Transverse colon (tissue), 3 donors: ENCODE measurements around the gene MORC1.

Experiments used
- CTCF ChIP-seq, 5 experiments: fragments of 200-600 bp in 3 of 5; fragments of 450-650 bp in 2 of 5; sonication (generic) in 3 of 5; IDR thresholded peaks; 1 replicate in 2 of 5; 2 replicates in 3 of 5; pipeline ENCODE4 v1.5.1; 2016 to 2017; ENCODE audit warnings: antibody characterized with exemption in 5 of 5, inconsistent platforms in 3 of 5, mild to moderate bottlenecking in 2 of 5, moderate library complexity in 1 of 5
- EP300 ChIP-seq: sonication (generic); formaldehyde crosslinking; IDR thresholded peaks from one replicate; pipeline ENCODE4 v1.6.1; 2017; ENCODE audit warnings: antibody characterized with exemption, low read depth

GRCh38 chr3:109066864-109067263 lies 51.1 kb downstream of the MORC1 start:
- no peak for TF ChIP-seq CTCF (IDR thresholded peaks at IDR 0.05)
- TF ChIP-seq EP300 = no peak
